GM23338 (cell line): ENCODE data around the gene THOP1. TPM values are rescaled to one million over a fixed set of nuclear protein-coding genes. Genes with fewer than 3 reads are reported as not detected.

Source experiments
- ATAC-seq: fragments of 200-7000 bp; cut with Tn5 transposase; 3 replicates; pipeline ENCODE4 v1.9.1; 2020
- DNase-seq: peaks from one replicate; pipeline ENCODE4 v3.0.0-alpha.2; 2015; ENCODE audit warnings: low spot score
- H2AFZ ChIP-seq: fragments of 200-600 bp; sonication (generic); 2 replicates; pipeline ENCODE4 v1.8.0; 2016; ENCODE audit warnings: antibody characterized with exemption, mild to moderate bottlenecking, moderate library complexity
- H3F3A ChIP-seq: fragments of 200-600 bp; sonication (generic); replicated peaks from 2 replicates; pipeline ENCODE4 v1.8.0; 2017; ENCODE audit warnings: antibody characterized with exemption, mixed run types, low read depth
- H3K27ac ChIP-seq: fragments of 200-600 bp; sonication (generic); 2 replicates; pipeline ENCODE4 v1.6.1; 2016; ENCODE audit warnings: low read depth
- H3K27me3 ChIP-seq: fragments of 200-600 bp; sonication (generic); 2 replicates; pipeline ENCODE4 v1.8.0; 2016; ENCODE audit warnings: mild to moderate bottlenecking, mixed run types, moderate library complexity; ENCODE audit not compliant: insufficient read depth
- H3K36me3 ChIP-seq: fragments of 200-600 bp; sonication (generic); 2 replicates; pipeline ENCODE4 v1.8.0; 2016; ENCODE audit warnings: mild to moderate bottlenecking; ENCODE audit not compliant: insufficient read depth
- H3K4me1 ChIP-seq: fragments of 200-600 bp; sonication (generic); 2 replicates; pipeline ENCODE4 v1.8.0; 2016; ENCODE audit warnings: mild to moderate bottlenecking, moderate library complexity; ENCODE audit not compliant: insufficient read depth
- H3K4me2 ChIP-seq: fragments of 200-600 bp; sonication (generic); 2 replicates; pipeline ENCODE4 v1.7.1; 2017; ENCODE audit warnings: mixed run types
- H3K4me3 ChIP-seq: fragments of 200-600 bp; sonication (generic); 2 replicates; pipeline ENCODE4 v1.6.1; 2016; ENCODE audit warnings: mixed run types
- H3K79me2 ChIP-seq: fragments of 200-600 bp; sonication (generic); replicated peaks from 2 replicates; pipeline ENCODE4 v1.8.0; 2017; ENCODE audit warnings: mild to moderate bottlenecking; ENCODE audit not compliant: insufficient read depth
- H3K9me2 ChIP-seq: fragments of 200-600 bp; sonication (generic); 2 replicates; pipeline ENCODE4 v1.8.0; 2017; ENCODE audit not compliant: insufficient read depth
- H4K20me1 ChIP-seq: fragments of 200-600 bp; sonication (generic); replicated peaks from 2 replicates; pipeline ENCODE4 v1.8.0; 2017; ENCODE audit warnings: mild to moderate bottlenecking; ENCODE audit not compliant: insufficient read depth
- H3K27ac Mint-ChIP-seq: 2 replicates; pipeline ENCODE4 v1.8.0; 2020; ENCODE audit warnings: inconsistent platforms, mild to moderate bottlenecking, moderate library complexity, mixed read lengths
- H3K27me3 Mint-ChIP-seq: 3 replicates; pipeline ENCODE4 v1.8.0; 2022; ENCODE audit warnings: low read depth, mild to moderate bottlenecking, moderate library complexity, mixed read lengths, inconsistent platforms; ENCODE audit not compliant: insufficient read depth, poor library complexity
- H3K36me3 Mint-ChIP-seq: 3 replicates; pipeline ENCODE4 v1.8.0; 2021; ENCODE audit warnings: low read depth, mild to moderate bottlenecking, inconsistent platforms, moderate library complexity, mixed read lengths
- H3K4me1 Mint-ChIP-seq: 3 replicates; pipeline ENCODE4 v1.8.0; 2020; ENCODE audit warnings: mild to moderate bottlenecking, inconsistent platforms, mixed read lengths
- H3K4me3 Mint-ChIP-seq: 3 replicates; pipeline ENCODE4 v1.8.0; 2021; ENCODE audit warnings: moderate library complexity, mild to moderate bottlenecking, inconsistent platforms, mixed read lengths
- H3K9me3 Mint-ChIP-seq: 3 replicates; pipeline ENCODE4 v1.8.0; 2020; ENCODE audit warnings: moderate library complexity, mild to moderate bottlenecking, inconsistent platforms, mixed read lengths
- CREB1 ChIP-seq: fragments of 250-450 bp; sonication (Bioruptor Pico); IDR thresholded peaks from 2 replicates; pipeline ENCODE4 v1.5.0; 2020; ENCODE audit warnings: low read depth, mild to moderate bottlenecking, moderate library complexity
- EZH2 ChIP-seq: fragments of 200-600 bp; sonication (generic); IDR thresholded peaks from one replicate; pipeline ENCODE4 v1.8.0; 2017; ENCODE audit warnings: antibody characterized with exemption, mild to moderate bottlenecking, low read depth; ENCODE audit not compliant: unreplicated experiment
- EZH2phosphoT487 ChIP-seq: fragments of 200-600 bp; sonication (generic); IDR thresholded peaks from one replicate; pipeline ENCODE4 v1.8.1; 2018; ENCODE audit warnings: antibody characterized with exemption; ENCODE audit not compliant: unreplicated experiment
- JUNB ChIP-seq: IDR thresholded peaks from one replicate; pipeline ENCODE4 v1.6.1; 2016; ENCODE audit warnings: antibody characterized with exemption; ENCODE audit not compliant: unreplicated experiment
- NANOG ChIP-seq: IDR thresholded peaks from 2 replicates; pipeline ENCODE4 v1.6.1; 2016; ENCODE audit warnings: antibody characterized with exemption, borderline replicate concordance
- POLR2AphosphoS5 ChIP-seq: IDR thresholded peaks from 2 replicates; pipeline ENCODE4 v1.6.1; 2016; ENCODE audit warnings: antibody characterized with exemption, low read depth
- STAT1 ChIP-seq: IDR thresholded peaks from one replicate; pipeline ENCODE4 v1.6.1; 2016; ENCODE audit warnings: antibody characterized with exemption; ENCODE audit not compliant: unreplicated experiment
- ZNF114 ChIP-seq: fragments of 250-450 bp; sonication (Bioruptor Pico); IDR thresholded peaks from 2 replicates; pipeline ENCODE4 v1.5.0; 2020; ENCODE audit warnings: mild to moderate bottlenecking, moderate library complexity
- ZNF331 ChIP-seq: fragments of 250-450 bp; sonication (Bioruptor Pico); IDR thresholded peaks from 2 replicates; pipeline ENCODE4 v1.5.0; 2020; ENCODE audit warnings: low read depth, mild to moderate bottlenecking, moderate library complexity
- polyA plus RNA-seq: library from polyadenylated mRNA; unstranded; fragments of >200 nt; fragmentation: Nextera tagmentation; extraction: Ambion mirVana; gene quantifications from 2 replicates; pipeline ENCODE4 v1.2.1, GENCODE V29; 2016
- total RNA-seq: library from RNA; depleted of rRNA; stranded (reverse); fragments of >200 nt; shearing (Covaris generic); gene quantifications from 2 replicates; pipeline ENCODE4 v1.2.3, GENCODE V29; 2014
- TF ChIP-seq, protein P1 (sequence below): fragments of 250-450 bp; sonication (Bioruptor Pico); IDR thresholded peaks from 2 replicates; pipeline ENCODE4 v1.5.0; 2020; ENCODE audit warnings: mild to moderate bottlenecking, moderate library complexity
- TF ChIP-seq, protein P2 (sequence below): IDR thresholded peaks from 2 replicates; pipeline ENCODE4 v1.6.1; 2016; ENCODE audit warnings: antibody characterized with exemption
- TF ChIP-seq, protein P3 (sequence below): IDR thresholded peaks from one replicate; pipeline ENCODE4 v1.6.1; 2018; ENCODE audit warnings: antibody characterized with exemption; ENCODE audit not compliant: unreplicated experiment
- TF ChIP-seq, protein P4 (sequence below), 2 experiments: fragments of 200-600 bp in 1 of 2; sonication (generic) in 1 of 2; conservative IDR thresholded peaks; 2 replicates each; pipeline versions ENCODE4 v1.5.1 to v1.6.1; 2016 to 2017; ENCODE audit warnings: antibody characterized with exemption in 2 of 2, low read depth in 2 of 2, mild to moderate bottlenecking in 2 of 2, moderate library complexity in 1 of 2

THOP1 gene
- total and polyA plus RNA-seq, 2 experiments from 2014 or later: 110 to 229 TPM

DNA sequence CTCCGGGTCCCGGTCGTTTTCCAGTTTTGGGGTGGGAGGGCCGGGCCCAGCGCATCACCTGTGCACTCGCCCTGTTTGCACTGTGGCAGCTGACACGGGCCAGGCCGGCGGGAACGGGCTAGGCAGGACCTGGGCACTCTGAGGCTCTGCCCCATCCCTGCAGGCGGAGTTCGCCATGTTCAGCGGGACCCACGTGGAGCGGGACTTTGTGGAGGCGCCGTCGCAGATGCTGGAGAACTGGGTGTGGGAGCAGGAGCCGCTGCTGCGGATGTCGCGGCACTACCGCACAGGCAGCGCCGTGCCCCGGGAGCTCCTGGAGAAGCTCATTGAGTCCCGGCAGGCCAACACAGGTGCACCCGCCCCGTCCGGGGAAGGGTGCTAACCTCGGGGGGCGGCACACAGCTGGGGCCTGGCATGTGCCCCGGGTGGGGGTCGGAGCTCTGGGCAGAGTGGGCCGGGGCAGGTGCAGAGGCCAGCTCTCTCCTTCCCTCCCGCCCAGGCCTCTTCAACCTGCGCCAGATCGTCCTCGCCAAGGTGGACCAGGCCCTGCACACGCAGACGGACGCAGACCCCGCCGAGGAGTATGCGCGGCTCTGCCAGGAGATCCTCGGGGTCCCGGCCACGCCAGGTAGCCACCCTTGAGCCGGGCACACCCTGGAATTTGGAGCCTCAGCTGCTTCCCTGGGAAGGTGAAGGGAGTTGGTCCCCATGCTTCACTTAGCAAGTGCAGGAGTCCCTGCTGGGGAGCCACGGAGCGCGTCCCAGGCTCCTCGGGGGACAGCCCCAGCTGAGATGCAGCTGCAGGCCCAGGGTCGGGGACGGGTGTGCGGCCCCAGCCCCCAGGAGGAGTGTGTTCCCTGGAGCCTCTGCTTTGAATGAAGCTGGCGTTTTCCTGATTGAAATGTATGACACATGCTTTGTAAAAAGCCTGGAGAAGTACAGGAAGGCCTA lies 25.1 kb downstream of the THOP1 start:
- no peaks in the 10 kb centered on the region for H3K9me2 ChIP-seq
- Mint-ChIP-seq H3K9me3 (no peaks in the 10 kb centered on the region; the same call in 2 of the 3 replicates), H3K4me3 (no peak overlapping the region), H3K27ac (no peak overlapping the region), H3K36me3 (peaks cover 27% of the 10 kb centered on the region), H3K27me3 (peaks cover 7% of the 10 kb centered on the region), H3K4me1 (no peaks in the 10 kb centered on the region)
- no peaks in the 10 kb centered on the region for H4K20me1 ChIP-seq
- H3K4me2 ChIP-seq: no peak overlapping the region
- H3K36me3 ChIP-seq: no peaks in the 10 kb centered on the region; the same call in 1 of the 2 replicates
- DNase-seq: no peak
- no peak overlapping the region for H3K27ac ChIP-seq
- H3K79me2 ChIP-seq: no peaks in the 10 kb centered on the region
- H3K4me1 ChIP-seq: no peaks in the 10 kb centered on the region
- H3K4me3 ChIP-seq: no peak overlapping the region
- TF ChIP-seq, protein P1, sequence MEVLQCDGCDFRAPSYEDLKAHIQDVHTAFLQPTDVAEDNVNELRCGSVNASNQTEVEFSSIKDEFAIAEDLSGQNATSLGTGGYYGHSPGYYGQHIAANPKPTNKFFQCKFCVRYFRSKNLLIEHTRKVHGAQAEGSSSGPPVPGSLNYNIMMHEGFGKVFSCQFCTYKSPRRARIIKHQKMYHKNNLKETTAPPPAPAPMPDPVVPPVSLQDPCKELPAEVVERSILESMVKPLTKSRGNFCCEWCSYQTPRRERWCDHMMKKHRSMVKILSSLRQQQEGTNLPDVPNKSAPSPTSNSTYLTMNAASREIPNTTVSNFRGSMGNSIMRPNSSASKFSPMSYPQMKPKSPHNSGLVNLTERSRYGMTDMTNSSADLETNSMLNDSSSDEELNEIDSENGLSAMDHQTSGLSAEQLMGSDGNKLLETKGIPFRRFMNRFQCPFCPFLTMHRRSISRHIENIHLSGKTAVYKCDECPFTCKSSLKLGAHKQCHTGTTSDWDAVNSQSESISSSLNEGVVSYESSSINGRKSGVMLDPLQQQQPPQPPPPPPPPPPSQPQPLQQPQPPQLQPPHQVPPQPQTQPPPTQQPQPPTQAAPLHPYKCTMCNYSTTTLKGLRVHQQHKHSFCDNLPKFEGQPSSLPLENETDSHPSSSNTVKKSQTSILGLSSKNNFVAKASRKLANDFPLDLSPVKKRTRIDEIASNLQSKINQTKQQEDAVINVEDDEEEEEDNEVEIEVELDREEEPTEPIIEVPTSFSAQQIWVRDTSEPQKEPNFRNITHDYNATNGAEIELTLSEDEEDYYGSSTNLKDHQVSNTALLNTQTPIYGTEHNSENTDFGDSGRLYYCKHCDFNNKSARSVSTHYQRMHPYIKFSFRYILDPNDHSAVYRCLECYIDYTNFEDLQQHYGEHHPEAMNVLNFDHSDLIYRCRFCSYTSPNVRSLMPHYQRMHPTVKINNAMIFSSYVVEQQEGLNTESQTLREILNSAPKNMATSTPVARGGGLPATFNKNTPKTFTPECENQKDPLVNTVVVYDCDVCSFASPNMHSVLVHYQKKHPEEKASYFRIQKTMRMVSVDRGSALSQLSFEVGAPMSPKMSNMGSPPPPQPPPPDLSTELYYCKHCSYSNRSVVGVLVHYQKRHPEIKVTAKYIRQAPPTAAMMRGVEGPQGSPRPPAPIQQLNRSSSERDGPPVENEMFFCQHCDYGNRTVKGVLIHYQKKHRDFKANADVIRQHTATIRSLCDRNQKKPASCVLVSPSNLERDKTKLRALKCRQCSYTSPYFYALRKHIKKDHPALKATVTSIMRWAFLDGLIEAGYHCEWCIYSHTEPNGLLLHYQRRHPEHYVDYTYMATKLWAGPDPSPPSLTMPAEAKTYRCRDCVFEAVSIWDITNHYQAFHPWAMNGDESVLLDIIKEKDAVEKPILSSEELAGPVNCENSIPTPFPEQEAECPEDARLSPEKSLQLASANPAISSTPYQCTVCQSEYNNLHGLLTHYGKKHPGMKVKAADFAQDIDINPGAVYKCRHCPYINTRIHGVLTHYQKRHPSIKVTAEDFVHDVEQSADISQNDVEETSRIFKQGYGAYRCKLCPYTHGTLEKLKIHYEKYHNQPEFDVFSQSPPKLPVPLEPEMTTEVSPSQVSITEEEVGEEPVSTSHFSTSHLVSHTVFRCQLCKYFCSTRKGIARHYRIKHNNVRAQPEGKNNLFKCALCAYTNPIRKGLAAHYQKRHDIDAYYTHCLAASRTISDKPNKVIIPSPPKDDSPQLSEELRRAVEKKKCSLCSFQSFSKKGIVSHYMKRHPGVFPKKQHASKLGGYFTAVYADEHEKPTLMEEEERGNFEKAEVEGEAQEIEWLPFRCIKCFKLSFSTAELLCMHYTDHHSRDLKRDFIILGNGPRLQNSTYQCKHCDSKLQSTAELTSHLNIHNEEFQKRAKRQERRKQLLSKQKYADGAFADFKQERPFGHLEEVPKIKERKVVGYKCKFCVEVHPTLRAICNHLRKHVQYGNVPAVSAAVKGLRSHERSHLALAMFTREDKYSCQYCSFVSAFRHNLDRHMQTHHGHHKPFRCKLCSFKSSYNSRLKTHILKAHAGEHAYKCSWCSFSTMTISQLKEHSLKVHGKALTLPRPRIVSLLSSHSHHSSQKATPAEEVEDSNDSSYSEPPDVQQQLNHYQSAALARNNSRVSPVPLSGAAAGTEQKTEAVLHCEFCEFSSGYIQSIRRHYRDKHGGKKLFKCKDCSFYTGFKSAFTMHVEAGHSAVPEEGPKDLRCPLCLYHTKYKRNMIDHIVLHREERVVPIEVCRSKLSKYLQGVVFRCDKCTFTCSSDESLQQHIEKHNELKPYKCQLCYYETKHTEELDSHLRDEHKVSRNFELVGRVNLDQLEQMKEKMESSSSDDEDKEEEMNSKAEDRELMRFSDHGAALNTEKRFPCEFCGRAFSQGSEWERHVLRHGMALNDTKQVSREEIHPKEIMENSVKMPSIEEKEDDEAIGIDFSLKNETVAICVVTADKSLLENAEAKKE (CRISPR knock-in tag): no peak
- TF ChIP-seq POLR2AphosphoS5: no peak
- no peak for TF ChIP-seq ZNF331 (CRISPR knock-in tag)
- no peak for TF ChIP-seq CREB1 (CRISPR knock-in tag)
- TF ChIP-seq ZNF114 (CRISPR knock-in tag): no peak
- no peak for TF ChIP-seq JUNB
- TF ChIP-seq, protein P2, sequence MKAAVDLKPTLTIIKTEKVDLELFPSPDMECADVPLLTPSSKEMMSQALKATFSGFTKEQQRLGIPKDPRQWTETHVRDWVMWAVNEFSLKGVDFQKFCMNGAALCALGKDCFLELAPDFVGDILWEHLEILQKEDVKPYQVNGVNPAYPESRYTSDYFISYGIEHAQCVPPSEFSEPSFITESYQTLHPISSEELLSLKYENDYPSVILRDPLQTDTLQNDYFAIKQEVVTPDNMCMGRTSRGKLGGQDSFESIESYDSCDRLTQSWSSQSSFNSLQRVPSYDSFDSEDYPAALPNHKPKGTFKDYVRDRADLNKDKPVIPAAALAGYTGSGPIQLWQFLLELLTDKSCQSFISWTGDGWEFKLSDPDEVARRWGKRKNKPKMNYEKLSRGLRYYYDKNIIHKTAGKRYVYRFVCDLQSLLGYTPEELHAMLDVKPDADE: no peak
- no peak for TF ChIP-seq STAT1
- no peak for TF ChIP-seq NANOG
- no peak for TF ChIP-seq EZH2
- TF ChIP-seq, protein P3, sequence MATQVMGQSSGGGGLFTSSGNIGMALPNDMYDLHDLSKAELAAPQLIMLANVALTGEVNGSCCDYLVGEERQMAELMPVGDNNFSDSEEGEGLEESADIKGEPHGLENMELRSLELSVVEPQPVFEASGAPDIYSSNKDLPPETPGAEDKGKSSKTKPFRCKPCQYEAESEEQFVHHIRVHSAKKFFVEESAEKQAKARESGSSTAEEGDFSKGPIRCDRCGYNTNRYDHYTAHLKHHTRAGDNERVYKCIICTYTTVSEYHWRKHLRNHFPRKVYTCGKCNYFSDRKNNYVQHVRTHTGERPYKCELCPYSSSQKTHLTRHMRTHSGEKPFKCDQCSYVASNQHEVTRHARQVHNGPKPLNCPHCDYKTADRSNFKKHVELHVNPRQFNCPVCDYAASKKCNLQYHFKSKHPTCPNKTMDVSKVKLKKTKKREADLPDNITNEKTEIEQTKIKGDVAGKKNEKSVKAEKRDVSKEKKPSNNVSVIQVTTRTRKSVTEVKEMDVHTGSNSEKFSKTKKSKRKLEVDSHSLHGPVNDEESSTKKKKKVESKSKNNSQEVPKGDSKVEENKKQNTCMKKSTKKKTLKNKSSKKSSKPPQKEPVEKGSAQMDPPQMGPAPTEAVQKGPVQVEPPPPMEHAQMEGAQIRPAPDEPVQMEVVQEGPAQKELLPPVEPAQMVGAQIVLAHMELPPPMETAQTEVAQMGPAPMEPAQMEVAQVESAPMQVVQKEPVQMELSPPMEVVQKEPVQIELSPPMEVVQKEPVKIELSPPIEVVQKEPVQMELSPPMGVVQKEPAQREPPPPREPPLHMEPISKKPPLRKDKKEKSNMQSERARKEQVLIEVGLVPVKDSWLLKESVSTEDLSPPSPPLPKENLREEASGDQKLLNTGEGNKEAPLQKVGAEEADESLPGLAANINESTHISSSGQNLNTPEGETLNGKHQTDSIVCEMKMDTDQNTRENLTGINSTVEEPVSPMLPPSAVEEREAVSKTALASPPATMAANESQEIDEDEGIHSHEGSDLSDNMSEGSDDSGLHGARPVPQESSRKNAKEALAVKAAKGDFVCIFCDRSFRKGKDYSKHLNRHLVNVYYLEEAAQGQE: no peak
- no peak for TF ChIP-seq EZH2phosphoT487
- TF ChIP-seq, protein P4, sequence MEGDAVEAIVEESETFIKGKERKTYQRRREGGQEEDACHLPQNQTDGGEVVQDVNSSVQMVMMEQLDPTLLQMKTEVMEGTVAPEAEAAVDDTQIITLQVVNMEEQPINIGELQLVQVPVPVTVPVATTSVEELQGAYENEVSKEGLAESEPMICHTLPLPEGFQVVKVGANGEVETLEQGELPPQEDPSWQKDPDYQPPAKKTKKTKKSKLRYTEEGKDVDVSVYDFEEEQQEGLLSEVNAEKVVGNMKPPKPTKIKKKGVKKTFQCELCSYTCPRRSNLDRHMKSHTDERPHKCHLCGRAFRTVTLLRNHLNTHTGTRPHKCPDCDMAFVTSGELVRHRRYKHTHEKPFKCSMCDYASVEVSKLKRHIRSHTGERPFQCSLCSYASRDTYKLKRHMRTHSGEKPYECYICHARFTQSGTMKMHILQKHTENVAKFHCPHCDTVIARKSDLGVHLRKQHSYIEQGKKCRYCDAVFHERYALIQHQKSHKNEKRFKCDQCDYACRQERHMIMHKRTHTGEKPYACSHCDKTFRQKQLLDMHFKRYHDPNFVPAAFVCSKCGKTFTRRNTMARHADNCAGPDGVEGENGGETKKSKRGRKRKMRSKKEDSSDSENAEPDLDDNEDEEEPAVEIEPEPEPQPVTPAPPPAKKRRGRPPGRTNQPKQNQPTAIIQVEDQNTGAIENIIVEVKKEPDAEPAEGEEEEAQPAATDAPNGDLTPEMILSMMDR (conservative IDR thresholded peaks at IDR 0.05; ENCODE audit: low read depth in 2 of 2): no peak
- H3K27me3 ChIP-seq: no peaks in the 10 kb centered on the region
- H2AFZ ChIP-seq: no peak overlapping the region
- no peak for ATAC-seq
- no peaks in the 10 kb centered on the region for H3F3A ChIP-seq
